Kidney (tissue), 14 donors: ENCODE data around the gene NFATC2. TPM values are rescaled to one million over a fixed set of nuclear protein-coding genes. Genes with fewer than 3 reads are reported as not detected.

Experiments used
- DNase-seq, 5 donors: peaks; one replicate each; pipeline ENCODE4 v3.0.0-alpha.2; 2013 to 2020
- FAIRE-seq: peaks from 2 replicates; lab custom pipeline; 2012; peaks lifted over from hg19 to GRCh38; lab: Jason Lieb, UNC
- H3K27ac ChIP-seq, 2 donors: one replicate each; pipeline ENCODE4 v1.7.0; 2013; ENCODE audit warnings: low read depth in 2 of 2, low read length in 2 of 2, inconsistent platforms in 1 of 2
- H3K27me3 ChIP-seq: one replicate; pipeline ENCODE4 v1.7.1; 2013; ENCODE audit warnings: low read length, inconsistent platforms; ENCODE audit not compliant: control insufficient read depth, insufficient read depth
- H3K36me3 ChIP-seq, 3 donors: one replicate each; pipeline versions ENCODE4 v1.7.0 to v1.7.1; 2013; ENCODE audit warnings: low read length in 3 of 3, control low read depth in 1 of 3, inconsistent platforms in 1 of 3; ENCODE audit not compliant: insufficient read depth in 3 of 3, control insufficient read depth in 2 of 3
- H3K4me1 ChIP-seq, 3 donors: one replicate each; pipeline versions ENCODE4 v1.7.0 to v1.7.1; 2013; ENCODE audit warnings: low read length in 3 of 3, inconsistent platforms in 1 of 3, low read depth in 1 of 3; ENCODE audit not compliant: control insufficient read depth in 2 of 3, insufficient read depth in 2 of 3
- H3K4me3 ChIP-seq, 3 donors: one replicate each; pipeline versions ENCODE4 v1.7.0 to v1.8.1; 2013; ENCODE audit warnings: low read length in 3 of 3, control low read depth in 1 of 3, inconsistent platforms in 1 of 3
- H3K9ac ChIP-seq, 3 donors: one replicate each; pipeline versions ENCODE4 v1.7.0 to v1.7.1; 2013; ENCODE audit warnings: low read length in 3 of 3, control low read depth in 1 of 3, inconsistent platforms in 1 of 3
- H3K9me3 ChIP-seq, 3 donors: one replicate each; pipeline versions ENCODE4 v1.7.0 to v1.7.1; 2013; ENCODE audit warnings: low read length in 3 of 3, control low read depth in 1 of 3, inconsistent platforms in 1 of 3; ENCODE audit not compliant: control insufficient read depth in 2 of 3, insufficient read depth in 1 of 3
- intact Hi-C: fragments of 100-400 bp; cut with DNase I; formaldehyde crosslinking; loops from one replicate; pipeline ENCODE4 v1.11.1; 2022
- polyA plus RNA-seq: library from polyadenylated mRNA; stranded (reverse); fragments of 350-450 nt; fragmentation: Illumina TruSeq; extraction: RNeasy Lipid Tissue Mini Kit (QIAGEN cat#74804); gene quantifications from one replicate; pipeline ENCODE4 v1.2.3, GENCODE V29; 2014; ENCODE audit warnings: low read depth, low replicate concordance; ENCODE audit not compliant: insufficient read depth
- total RNA-seq: library from RNA; stranded (reverse); fragmentation: NEBNext Ultra II Directional; extraction: Animal tissue kit (Norgen Biotek cat#: 25700); gene quantifications from one replicate; pipeline ENCODE4 v1.2.1, GENCODE V29; 2021
- TF ChIP-seq, protein P1 (sequence below): IDR thresholded peaks from 3 replicates; pipeline ENCODE4 v1.5.1; 2012; ENCODE audit warnings: mild to moderate bottlenecking, moderate library complexity, borderline replicate concordance; ENCODE audit not compliant: insufficient read depth; ENCODE audit errors: extremely low read depth
- donor health status: control.
- donor health status: control.
- donor health status: control.
- donor health status: control.
- donor health status: control.
- donor health status: DM: yes; HTN: yes; CAD: no.
- donor health status: Normal renal cell carcinoma (clear cell type).

The NFATC2 gene
- total and polyA plus RNA-seq, 2 donors from 2014 or later = 0.73 to 10.5 TPM

GRCh38 chr20:51358032-51358724, 184.3 kb downstream of the NFATC2 start:
- DNase-seq (no peak), FAIRE-seq (no peak)
- intact Hi-C loops = no loop called here
- H3K4me1 ChIP-seq = no peaks in the 10 kb centered on the region
- no peak overlapping the region for H3K4me3 ChIP-seq
- no peak overlapping the region for H3K27ac ChIP-seq
- TF ChIP-seq, protein P1, sequence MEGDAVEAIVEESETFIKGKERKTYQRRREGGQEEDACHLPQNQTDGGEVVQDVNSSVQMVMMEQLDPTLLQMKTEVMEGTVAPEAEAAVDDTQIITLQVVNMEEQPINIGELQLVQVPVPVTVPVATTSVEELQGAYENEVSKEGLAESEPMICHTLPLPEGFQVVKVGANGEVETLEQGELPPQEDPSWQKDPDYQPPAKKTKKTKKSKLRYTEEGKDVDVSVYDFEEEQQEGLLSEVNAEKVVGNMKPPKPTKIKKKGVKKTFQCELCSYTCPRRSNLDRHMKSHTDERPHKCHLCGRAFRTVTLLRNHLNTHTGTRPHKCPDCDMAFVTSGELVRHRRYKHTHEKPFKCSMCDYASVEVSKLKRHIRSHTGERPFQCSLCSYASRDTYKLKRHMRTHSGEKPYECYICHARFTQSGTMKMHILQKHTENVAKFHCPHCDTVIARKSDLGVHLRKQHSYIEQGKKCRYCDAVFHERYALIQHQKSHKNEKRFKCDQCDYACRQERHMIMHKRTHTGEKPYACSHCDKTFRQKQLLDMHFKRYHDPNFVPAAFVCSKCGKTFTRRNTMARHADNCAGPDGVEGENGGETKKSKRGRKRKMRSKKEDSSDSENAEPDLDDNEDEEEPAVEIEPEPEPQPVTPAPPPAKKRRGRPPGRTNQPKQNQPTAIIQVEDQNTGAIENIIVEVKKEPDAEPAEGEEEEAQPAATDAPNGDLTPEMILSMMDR = no peak
- no peaks in the 10 kb centered on the region for H3K27me3 ChIP-seq
- no peaks in the 10 kb centered on the region for H3K36me3 ChIP-seq
- H3K9me3 ChIP-seq = no peaks in the 10 kb centered on the region
- H3K9ac ChIP-seq = no peak overlapping the region

DNA sequence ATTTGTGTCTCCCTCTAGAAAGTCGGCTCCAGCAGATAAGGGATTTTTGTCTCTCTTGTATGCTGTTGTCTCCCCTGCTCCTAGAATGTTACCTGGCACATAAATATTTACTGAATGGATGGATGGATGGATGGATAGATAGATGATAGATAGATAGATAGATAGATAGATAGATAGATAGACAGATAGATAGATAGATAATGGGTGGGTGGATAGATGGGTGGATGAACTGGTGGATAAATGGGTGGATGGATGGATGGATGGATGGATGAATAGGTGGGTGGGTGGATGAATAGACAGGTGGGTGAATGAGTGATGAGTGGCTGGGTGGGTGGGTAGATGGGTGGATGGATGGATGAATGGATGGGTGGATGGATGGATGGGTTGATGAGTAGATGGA, 185.0 kb downstream of the NFATC2 start:
- H3K27ac ChIP-seq = no peak overlapping the region
- H3K4me1 ChIP-seq = no peaks in the 10 kb centered on the region
- H3K4me3 ChIP-seq = no peak overlapping the region
- H3K36me3 ChIP-seq = no peaks in the 10 kb centered on the region
- H3K9ac ChIP-seq = no peak overlapping the region
- no peaks in the 10 kb centered on the region for H3K9me3 ChIP-seq
- FAIRE-seq (no peak), DNase-seq (no peak)
- TF ChIP-seq, protein P1 = no peak
- H3K27me3 ChIP-seq = no peaks in the 10 kb centered on the region
- intact Hi-C loops = no loop called here

GRCh38 chr20:51356871-51357270, 185.6 kb downstream of the NFATC2 start:
- no peak for FAIRE-seq
- intact Hi-C loops = no loop called here
- no peaks in the 10 kb centered on the region for H3K4me1 ChIP-seq
- H3K27ac ChIP-seq = no peak overlapping the region
- H3K36me3 ChIP-seq = no peaks in the 10 kb centered on the region
- no peaks in the 10 kb centered on the region for H3K27me3 ChIP-seq
- TF ChIP-seq, protein P1 = no peak
- no peak overlapping the region for H3K9ac ChIP-seq
- no peak for DNase-seq
- no peaks in the 10 kb centered on the region for H3K9me3 ChIP-seq
- H3K4me3 ChIP-seq = no peak overlapping the region

- TF ChIP-seq, protein P1 = no peak
- Histone ChIP-seq H3K4me1 (no peaks in the 10 kb centered on the region), H3K9me3 (no peaks in the 10 kb centered on the region), H3K27me3 (no peaks in the 10 kb centered on the region), H3K36me3 (no peaks in the 10 kb centered on the region), H3K9ac (no peak overlapping the region), H3K27ac (no peak overlapping the region), H3K4me3 (no peak overlapping the region)
- intact Hi-C loops = no loop called here
- FAIRE-seq (no peak), DNase-seq (peak in 3 of 5 donors; percentile 18 to 75 (median 51))
Observed at GRCh38 chr20:51354769-51355319, 187.7 kb downstream of the NFATC2 start.
